WTC11 (cell line): ENCODE measurements around the gene TEAD1. TPM values are rescaled to one million over a fixed set of nuclear protein-coding genes. Genes with fewer than 3 reads are reported as not detected.

Experiments used
- ATAC-seq: fragments of 200-7000 bp; cut with Tn5 transposase; 2 replicates; pipeline ENCODE4 v1.10.0; 2021; ENCODE audit warnings: mild to moderate bottlenecking, moderate library complexity
- Bru-seq: library from RNA; stranded (reverse); fragments of 400-500 nt; gene quantifications from one replicate; lab custom pipeline; 2021; lab: Mats Ljungman, UMichigan
- CTCF ChIA-PET: fragments of 300-600 bp; sonication (Branson Sonifier 250); formaldehyde crosslinking; loops from one replicate; lab custom pipeline; 2021; ENCODE audit warnings: antibody characterized with exemption; lab: Charles Lee
- POLR2A ChIA-PET: fragments of 350-600 bp; sonication (Branson Sonifier 250); formaldehyde crosslinking; loops from one replicate; lab custom pipeline; 2021; ENCODE audit warnings: antibody characterized with exemption; lab: Charles Lee
- DNase-seq: peaks from one replicate; pipeline ENCODE4 v3.0.0; 2021; ENCODE audit warnings: low spot score
- H3K27ac Mint-ChIP-seq: 2 replicates; pipeline ENCODE4 v1.8.0; 2021; ENCODE audit warnings: mixed read lengths
- H3K27me3 Mint-ChIP-seq: 2 replicates; pipeline ENCODE4 v1.8.0; 2021; ENCODE audit warnings: low read depth, mild to moderate bottlenecking, moderate library complexity, mixed read lengths
- H3K36me3 Mint-ChIP-seq: 2 replicates; pipeline ENCODE4 v1.8.0; 2021; ENCODE audit warnings: mixed read lengths
- H3K4me1 Mint-ChIP-seq: 2 replicates; pipeline ENCODE4 v1.8.0; 2022; ENCODE audit warnings: mixed read lengths
- H3K4me3 Mint-ChIP-seq: 2 replicates; pipeline ENCODE4 v1.8.0; 2021; ENCODE audit warnings: mild to moderate bottlenecking, moderate library complexity, mixed read lengths
- H3K9me3 Mint-ChIP-seq: 2 replicates; pipeline ENCODE4 v1.8.0; 2021; ENCODE audit warnings: mixed read lengths
- CREB1 ChIP-seq: sonication (generic); formaldehyde crosslinking; IDR thresholded peaks from 2 replicates; pipeline ENCODE4 v1.8.0; 2023; ENCODE audit warnings: mild to moderate bottlenecking, missing genetic modification reagents
- CREM ChIP-seq: sonication (generic); formaldehyde crosslinking; IDR thresholded peaks from 2 replicates; pipeline ENCODE4 v1.8.1; 2022; ENCODE audit warnings: mild to moderate bottlenecking, missing genetic modification reagents, moderate library complexity
- EMX1 ChIP-seq: fragments of 250-450 bp; sonication (Bioruptor Pico); IDR thresholded peaks from 2 replicates; pipeline ENCODE4 v1.8.0; 2021; ENCODE audit warnings: mild to moderate bottlenecking
- ESRRA ChIP-seq: sonication (generic); formaldehyde crosslinking; IDR thresholded peaks from 2 replicates; pipeline ENCODE4 v1.8.1; 2022; ENCODE audit warnings: mild to moderate bottlenecking, missing genetic modification reagents, borderline replicate concordance
- ETV6 ChIP-seq: sonication (generic); formaldehyde crosslinking; IDR thresholded peaks from 2 replicates; pipeline ENCODE4 v1.8.1; 2022; ENCODE audit warnings: mild to moderate bottlenecking, missing genetic modification reagents
- FOXK1 ChIP-seq: sonication (generic); formaldehyde crosslinking; IDR thresholded peaks from 2 replicates; pipeline ENCODE4 v1.8.0; 2022; ENCODE audit warnings: mild to moderate bottlenecking, moderate library complexity, missing genetic modification reagents
- FOXP1 ChIP-seq: sonication (generic); formaldehyde crosslinking; IDR thresholded peaks from 2 replicates; pipeline ENCODE4 v1.8.0; 2022; ENCODE audit warnings: missing genetic modification reagents, mild to moderate bottlenecking, moderate library complexity, borderline replicate concordance
- GABPB1 ChIP-seq: sonication (generic); formaldehyde crosslinking; IDR thresholded peaks from 2 replicates; pipeline ENCODE4 v1.8.1; 2023; ENCODE audit warnings: mild to moderate bottlenecking, missing genetic modification reagents
- KAT7 ChIP-seq: sonication (generic); formaldehyde crosslinking; IDR thresholded peaks from 2 replicates; pipeline ENCODE4 v1.8.1; 2023; ENCODE audit warnings: missing genetic modification reagents, mild to moderate bottlenecking, borderline replicate concordance
- MYBL2 ChIP-seq: sonication (generic); formaldehyde crosslinking; IDR thresholded peaks from 2 replicates; pipeline ENCODE4 v1.8.1; 2023; ENCODE audit warnings: mild to moderate bottlenecking, moderate library complexity, missing genetic modification reagents
- NFYB ChIP-seq: sonication (generic); formaldehyde crosslinking; conservative IDR thresholded peaks from 2 replicates; pipeline ENCODE4 v1.8.0; 2022; ENCODE audit warnings: low read depth, missing genetic modification reagents
- SP1 ChIP-seq: sonication (generic); formaldehyde crosslinking; conservative IDR thresholded peaks from 2 replicates; pipeline ENCODE4 v1.8.1; 2022; ENCODE audit warnings: missing genetic modification reagents
- TEAD1 ChIP-seq: sonication (generic); formaldehyde crosslinking; IDR thresholded peaks from 2 replicates; pipeline ENCODE4 v1.8.0; 2022; ENCODE audit warnings: mild to moderate bottlenecking, missing genetic modification reagents
- TEAD4 ChIP-seq: sonication (generic); formaldehyde crosslinking; IDR thresholded peaks from 2 replicates; pipeline ENCODE4 v1.8.0; 2022; ENCODE audit warnings: mild to moderate bottlenecking, missing genetic modification reagents
- ZBTB21 ChIP-seq: sonication (generic); formaldehyde crosslinking; IDR thresholded peaks from 2 replicates; pipeline ENCODE4 v1.8.1; 2023; ENCODE audit warnings: mild to moderate bottlenecking, missing genetic modification reagents, borderline replicate concordance
- ZNF263 ChIP-seq: sonication (generic); formaldehyde crosslinking; IDR thresholded peaks from 2 replicates; pipeline ENCODE4 v1.8.1; 2022; ENCODE audit warnings: low read depth, mild to moderate bottlenecking, moderate library complexity, missing genetic modification reagents
- ZNF416 ChIP-seq: fragments of 250-450 bp; sonication (Bioruptor Pico); IDR thresholded peaks from 2 replicates; pipeline ENCODE4 v1.9.0; 2021; ENCODE audit warnings: mild to moderate bottlenecking, inconsistent platforms
- long read RNA-seq, 3 experiments: library from RNA in 1 of 3; library from capped mRNA in 1 of 3; library from polyadenylated mRNA in 1 of 3; unstranded in 2 of 3; stranded (forward) in 1 of 3; transcript quantifications; one replicate each; pipeline ENCODE4 v2.0.0, GENCODE V29; 2021
- total RNA-seq: library from RNA; stranded (reverse); gene quantifications from 3 replicates; pipeline ENCODE4 v1.2.3, GENCODE V29; 2021
- TF ChIP-seq, protein P1 (sequence below): sonication (generic); formaldehyde crosslinking; IDR thresholded peaks from 2 replicates; pipeline ENCODE4 v1.8.1; 2022; ENCODE audit warnings: mild to moderate bottlenecking, missing genetic modification reagents, moderate library complexity, borderline replicate concordance
- TF ChIP-seq, protein P2 (sequence below): sonication (generic); formaldehyde crosslinking; IDR thresholded peaks from 2 replicates; pipeline ENCODE4 v1.8.1; 2022; ENCODE audit warnings: mild to moderate bottlenecking, moderate library complexity, missing genetic modification reagents
- TF ChIP-seq, protein P3 (sequence below): fragments of 250-450 bp; sonication (Bioruptor Pico); IDR thresholded peaks from 2 replicates; pipeline ENCODE4 v2.1.2; 2022; ENCODE audit warnings: mild to moderate bottlenecking, moderate library complexity
- TF ChIP-seq, protein P4 (sequence below): sonication (generic); formaldehyde crosslinking; IDR thresholded peaks from 2 replicates; pipeline ENCODE4 v1.8.1; 2023; ENCODE audit warnings: mild to moderate bottlenecking, missing genetic modification reagents, moderate library complexity
- TF ChIP-seq, protein P5 (sequence below): sonication (generic); formaldehyde crosslinking; IDR thresholded peaks from 2 replicates; pipeline ENCODE4 v1.8.0; 2022; ENCODE audit warnings: missing genetic modification reagents

Gene TEAD1
- total RNA-seq (58.9 to 79.9 TPM (median 62.0 TPM) in 3 replicates), Bru-seq, nascent RNA (percentile 89 among the genes with signal in this experiment)
- long read RNA-seq, experiment 1, full-length matches to known transcripts: 12 of 121 reads
- long read RNA-seq, experiment 1, partial matches to known transcripts: 11 of 121 reads
- long read RNA-seq, experiment 1, other reads (novel, unspliced or antisense): 98 of 121 reads
- long read RNA-seq, experiment 2, partial matches to known transcripts: 2 of 49 reads
- long read RNA-seq, experiment 2, other reads (novel, unspliced or antisense): 45 of 49 reads
- long read RNA-seq, experiment 3, partial matches to known transcripts: 0 of 4 reads
- long read RNA-seq, experiment 3, other reads (novel, unspliced or antisense): 4 of 4 reads

DNA sequence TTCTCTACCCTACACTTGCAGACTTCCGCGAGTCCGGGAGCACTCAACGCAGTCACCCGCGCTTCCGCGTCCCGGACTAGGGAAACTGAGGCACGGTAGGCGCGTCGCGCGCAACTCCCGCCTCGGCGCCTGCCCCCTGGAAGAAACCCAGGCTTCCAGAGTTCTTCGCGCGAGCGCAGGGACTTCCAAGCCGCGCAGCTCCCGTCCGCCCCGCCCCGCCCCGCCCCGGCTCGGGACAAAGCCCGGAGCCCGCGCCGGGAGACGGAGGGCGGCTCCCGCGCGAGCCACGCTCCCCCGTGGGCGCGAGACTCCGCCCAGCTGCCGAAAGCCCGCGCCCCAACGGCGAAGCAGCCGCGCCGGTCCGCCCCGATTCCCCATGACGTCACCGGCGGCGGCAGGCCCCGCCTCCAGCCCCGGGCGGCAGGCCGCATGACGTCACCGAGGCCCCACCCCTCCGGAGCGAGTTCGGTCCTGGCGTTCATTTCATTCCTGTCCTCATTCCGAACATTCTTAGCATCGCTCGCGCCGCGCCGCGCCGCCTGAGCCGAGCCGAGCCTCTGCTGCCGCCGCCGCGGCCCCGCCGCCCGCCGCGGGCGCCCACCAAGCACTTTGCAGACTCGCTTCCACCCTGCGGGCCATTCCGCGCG lies at the start of gene TEAD1:
Gene TEAD1, plus strand, starts transcription at position 498 of the 647 bp plus-strand sequence.
- POLR2A ChIA-PET: interaction anchor here (0.5 to 1.1 kb wide), 4 partner anchors 10 to 189 kb away, joined by 3 to 4 read pairs (median 3); no protein-coding TSS in a partner anchor
- peak; percentile 85 for ATAC-seq
- CTCF ChIA-PET: interaction anchor here (1.3 kb wide), 1 partner anchor 343 kb away, joined by 3 read pairs; no protein-coding TSS in a partner anchor

DNA sequence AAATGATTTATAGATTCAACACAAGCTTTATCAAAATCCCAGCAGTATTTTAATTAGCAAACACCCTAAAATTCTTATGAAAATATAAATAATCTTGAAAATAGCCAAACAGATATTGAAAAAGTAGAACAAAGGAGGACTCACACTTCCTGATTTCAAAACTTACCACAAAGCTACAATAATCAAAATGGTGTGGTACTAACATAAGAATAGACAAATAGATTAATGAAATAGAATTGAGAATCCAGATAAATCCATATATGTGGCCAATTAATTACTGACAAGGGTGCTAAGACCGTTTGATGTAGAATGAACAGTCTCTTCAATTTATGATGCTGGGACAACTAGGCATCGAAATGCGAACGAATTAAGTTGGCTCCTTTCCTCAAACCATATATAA lies 49.6 kb upstream of the TEAD1 start:
- Mint-ChIP-seq H3K9me3 (peaks cover 27% of the 10 kb centered on the region), H3K4me3 (no peak overlapping the region), H3K36me3 (peaks cover 16% of the 10 kb centered on the region; the same call in 1 of the 2 replicates), H3K4me1 (no peaks in the 10 kb centered on the region), H3K27ac (no peak overlapping the region), H3K27me3 (no peaks in the 10 kb centered on the region; the same call in 1 of the 2 replicates)
- DNase-seq: no peak
- POLR2A ChIA-PET: no interaction called here
- CTCF ChIA-PET: no interaction called here
- no peak for ATAC-seq
- no peak for TF ChIP-seq NFYB (CRISPR knock-in tag)
- TF ChIP-seq ESRRA (CRISPR knock-in tag): no peak
- TF ChIP-seq, protein P1, sequence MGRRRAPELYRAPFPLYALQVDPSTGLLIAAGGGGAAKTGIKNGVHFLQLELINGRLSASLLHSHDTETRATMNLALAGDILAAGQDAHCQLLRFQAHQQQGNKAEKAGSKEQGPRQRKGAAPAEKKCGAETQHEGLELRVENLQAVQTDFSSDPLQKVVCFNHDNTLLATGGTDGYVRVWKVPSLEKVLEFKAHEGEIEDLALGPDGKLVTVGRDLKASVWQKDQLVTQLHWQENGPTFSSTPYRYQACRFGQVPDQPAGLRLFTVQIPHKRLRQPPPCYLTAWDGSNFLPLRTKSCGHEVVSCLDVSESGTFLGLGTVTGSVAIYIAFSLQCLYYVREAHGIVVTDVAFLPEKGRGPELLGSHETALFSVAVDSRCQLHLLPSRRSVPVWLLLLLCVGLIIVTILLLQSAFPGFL (CRISPR knock-in tag): no peak
- TF ChIP-seq, protein P2, sequence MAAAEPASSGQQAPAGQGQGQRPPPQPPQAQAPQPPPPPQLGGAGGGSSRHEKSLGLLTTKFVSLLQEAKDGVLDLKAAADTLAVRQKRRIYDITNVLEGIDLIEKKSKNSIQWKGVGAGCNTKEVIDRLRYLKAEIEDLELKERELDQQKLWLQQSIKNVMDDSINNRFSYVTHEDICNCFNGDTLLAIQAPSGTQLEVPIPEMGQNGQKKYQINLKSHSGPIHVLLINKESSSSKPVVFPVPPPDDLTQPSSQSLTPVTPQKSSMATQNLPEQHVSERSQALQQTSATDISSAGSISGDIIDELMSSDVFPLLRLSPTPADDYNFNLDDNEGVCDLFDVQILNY (CRISPR knock-in tag): no peak
- TF ChIP-seq ZNF416: no peak
- TF ChIP-seq, protein P3, sequence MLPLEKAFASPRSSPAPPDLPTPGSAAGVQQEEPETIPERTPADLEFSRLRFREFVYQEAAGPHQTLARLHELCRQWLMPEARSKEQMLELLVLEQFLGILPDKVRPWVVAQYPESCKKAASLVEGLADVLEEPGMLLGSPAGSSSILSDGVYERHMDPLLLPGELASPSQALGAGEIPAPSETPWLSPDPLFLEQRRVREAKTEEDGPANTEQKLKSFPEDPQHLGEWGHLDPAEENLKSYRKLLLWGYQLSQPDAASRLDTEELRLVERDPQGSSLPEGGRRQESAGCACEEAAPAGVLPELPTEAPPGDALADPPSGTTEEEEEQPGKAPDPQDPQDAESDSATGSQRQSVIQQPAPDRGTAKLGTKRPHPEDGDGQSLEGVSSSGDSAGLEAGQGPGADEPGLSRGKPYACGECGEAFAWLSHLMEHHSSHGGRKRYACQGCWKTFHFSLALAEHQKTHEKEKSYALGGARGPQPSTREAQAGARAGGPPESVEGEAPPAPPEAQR (CRISPR knock-in tag): no peak

More for the DNA sequence above, at the start of gene TEAD1:
- H3K27me3 Mint-ChIP-seq: peaks cover 13% of the 10 kb centered on the region
- H3K36me3 Mint-ChIP-seq: no peaks in the 10 kb centered on the region
- DNase-seq: peak; percentile 98
- TF ChIP-seq EMX1 (CRISPR knock-in tag) (0 out of 2 replicates have a peak, but pooled peaks have one; percentile 50), ZBTB21 (CRISPR knock-in tag) (peak; percentile 98), ETV6 (CRISPR knock-in tag) (0 out of 2 replicates have a peak, but pooled peaks have one; percentile 16), GABPB1 (CRISPR knock-in tag) (peak; percentile 47; the same call in 1 of the 2 replicates), CREB1 (no peak), FOXP1 (CRISPR knock-in tag) (0 out of 2 replicates have a peak, but pooled peaks have one; percentile 78), ZNF263 (CRISPR knock-in tag) (no peak), FOXK1 (CRISPR knock-in tag) (peak; percentile 57; the same call in 1 of the 2 replicates), TEAD4 (CRISPR knock-in tag) (peak; percentile 87; the same call in 1 of the 2 replicates), MYBL2 (CRISPR knock-in tag) (no peak; the same call in 1 of the 2 replicates), KAT7 (CRISPR knock-in tag) (peak; percentile 56; the same call in 1 of the 2 replicates), CREM (CRISPR knock-in tag) (peak; percentile 93), SP1 (CRISPR knock-in tag) (peak; percentile 86), TEAD1 (peak; percentile 99)
- TF ChIP-seq, protein P4, sequence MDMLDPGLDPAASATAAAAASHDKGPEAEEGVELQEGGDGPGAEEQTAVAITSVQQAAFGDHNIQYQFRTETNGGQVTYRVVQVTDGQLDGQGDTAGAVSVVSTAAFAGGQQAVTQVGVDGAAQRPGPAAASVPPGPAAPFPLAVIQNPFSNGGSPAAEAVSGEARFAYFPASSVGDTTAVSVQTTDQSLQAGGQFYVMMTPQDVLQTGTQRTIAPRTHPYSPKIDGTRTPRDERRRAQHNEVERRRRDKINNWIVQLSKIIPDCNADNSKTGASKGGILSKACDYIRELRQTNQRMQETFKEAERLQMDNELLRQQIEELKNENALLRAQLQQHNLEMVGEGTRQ: no peak
- TF ChIP-seq, protein P5, sequence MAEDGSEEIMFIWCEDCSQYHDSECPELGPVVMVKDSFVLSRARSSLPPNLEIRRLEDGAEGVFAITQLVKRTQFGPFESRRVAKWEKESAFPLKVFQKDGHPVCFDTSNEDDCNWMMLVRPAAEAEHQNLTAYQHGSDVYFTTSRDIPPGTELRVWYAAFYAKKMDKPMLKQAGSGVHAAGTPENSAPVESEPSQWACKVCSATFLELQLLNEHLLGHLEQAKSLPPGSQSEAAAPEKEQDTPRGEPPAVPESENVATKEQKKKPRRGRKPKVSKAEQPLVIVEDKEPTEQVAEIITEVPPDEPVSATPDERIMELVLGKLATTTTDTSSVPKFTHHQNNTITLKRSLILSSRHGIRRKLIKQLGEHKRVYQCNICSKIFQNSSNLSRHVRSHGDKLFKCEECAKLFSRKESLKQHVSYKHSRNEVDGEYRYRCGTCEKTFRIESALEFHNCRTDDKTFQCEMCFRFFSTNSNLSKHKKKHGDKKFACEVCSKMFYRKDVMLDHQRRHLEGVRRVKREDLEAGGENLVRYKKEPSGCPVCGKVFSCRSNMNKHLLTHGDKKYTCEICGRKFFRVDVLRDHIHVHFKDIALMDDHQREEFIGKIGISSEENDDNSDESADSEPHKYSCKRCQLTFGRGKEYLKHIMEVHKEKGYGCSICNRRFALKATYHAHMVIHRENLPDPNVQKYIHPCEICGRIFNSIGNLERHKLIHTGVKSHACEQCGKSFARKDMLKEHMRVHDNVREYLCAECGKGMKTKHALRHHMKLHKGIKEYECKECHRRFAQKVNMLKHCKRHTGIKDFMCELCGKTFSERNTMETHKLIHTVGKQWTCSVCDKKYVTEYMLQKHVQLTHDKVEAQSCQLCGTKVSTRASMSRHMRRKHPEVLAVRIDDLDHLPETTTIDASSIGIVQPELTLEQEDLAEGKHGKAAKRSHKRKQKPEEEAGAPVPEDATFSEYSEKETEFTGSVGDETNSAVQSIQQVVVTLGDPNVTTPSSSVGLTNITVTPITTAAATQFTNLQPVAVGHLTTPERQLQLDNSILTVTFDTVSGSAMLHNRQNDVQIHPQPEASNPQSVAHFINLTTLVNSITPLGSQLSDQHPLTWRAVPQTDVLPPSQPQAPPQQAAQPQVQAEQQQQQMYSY (CRISPR knock-in tag): peak; percentile 79
- TF ChIP-seq, protein P1 (CRISPR knock-in tag): peak; percentile 49; the same call in 1 of the 2 replicates
- TF ChIP-seq, protein P2 (CRISPR knock-in tag): peak; percentile 56; the same call in 1 of the 2 replicates
- peaks cover 38% of the 10 kb centered on the region for H3K4me1 Mint-ChIP-seq
- peak within 1 kb of the TSS; percentile 94 for H3K4me3 Mint-ChIP-seq
- H3K27ac Mint-ChIP-seq: peak within 1 kb of the TSS; percentile 96
- no peaks in the 10 kb centered on the region for H3K9me3 Mint-ChIP-seq
